Natural killer cell treated with Interleukin-12 subunit alpha and Interleukin-12 subunit beta and Interleukin-15 and Interleukin-18, amount 100 ng/mL, for 72 hours (primary cell): Measurements from ENCODE around the gene YARS1. TPM values are rescaled to one million over a fixed set of nuclear protein-coding genes. Genes with fewer than 3 reads are reported as not detected.

Source experiments
- ATAC-seq, 2 donors: fragments of 150-1000 bp; cut with Tn5 transposase in 1 of 2; sonication (Bioruptor Pico), chemical (Tn5 transposase) in 1 of 2; 2 replicates each; pipeline ENCODE4 v1.10.0; 2021
- DNase-seq: peaks from one replicate; pipeline ENCODE4 v3.0.0; 2022; ENCODE audit warnings: low spot score
- H3K27ac Mint-ChIP-seq, 2 donors: 1 replicate in 1 of 2; 2 replicates in 1 of 2; pipeline ENCODE4 v1.8.0; 2022; ENCODE audit warnings: mixed read lengths in 2 of 2, mild to moderate bottlenecking in 1 of 2, moderate library complexity in 1 of 2
- H3K27me3 Mint-ChIP-seq, 2 donors: 1 replicate in 1 of 2; 2 replicates in 1 of 2; pipeline ENCODE4 v1.8.0; 2022; ENCODE audit warnings: mixed read lengths in 2 of 2
- H3K36me3 Mint-ChIP-seq: one replicate; pipeline ENCODE4 v1.8.0; 2022; ENCODE audit warnings: mixed read lengths
- H3K4me1 Mint-ChIP-seq, 2 donors: 1 replicate in 1 of 2; 2 replicates in 1 of 2; pipeline ENCODE4 v1.8.0; 2022; ENCODE audit warnings: low read depth in 2 of 2, mixed read lengths in 2 of 2, mild to moderate bottlenecking in 1 of 2
- H3K4me3 Mint-ChIP-seq: one replicate; pipeline ENCODE4 v1.8.0; 2022; ENCODE audit warnings: mixed read lengths
- H3K9me3 Mint-ChIP-seq: 2 replicates; pipeline ENCODE4 v1.8.0; 2022; ENCODE audit warnings: mixed read lengths
- total RNA-seq, 2 donors: library from RNA; stranded (reverse); gene quantifications; one replicate each; pipeline ENCODE4 v1.2.3, GENCODE V29; 2022

Gene YARS1
- total RNA-seq: 100 to 1,000 TPM; 228 to 274 TPM

GRCh38 chr1:32817159-32817814 lies at the start of gene YARS1, which contains the start of gene S100PBP:
Gene YARS1, minus strand, starts transcription at chr1:32817358. Its CDS starts 114 bp downstream, at chr1:32817244.
Gene S100PBP, plus strand, starts transcription at chr1:32817653. Its CDS starts 8,447 bp downstream, at chr1:32826100.
- peaks cover 24% of the 10 kb centered on the region for H3K36me3 Mint-ChIP-seq
- no peaks in the 10 kb centered on the region for H3K27me3 Mint-ChIP-seq
- ATAC-seq (peak; percentile 99), DNase-seq (peak; percentile 100)
- H3K4me1 Mint-ChIP-seq: peaks cover 34 to 51% of the 10 kb centered on the region in 2 donors
- peaks cover 7% of the 10 kb centered on the region for H3K9me3 Mint-ChIP-seq
- H3K4me3 Mint-ChIP-seq: peak within 1 kb of the TSS; percentile 82
- peak within 1 kb of the TSS; percentile 74 to 78 for H3K27ac Mint-ChIP-seq

DNA sequence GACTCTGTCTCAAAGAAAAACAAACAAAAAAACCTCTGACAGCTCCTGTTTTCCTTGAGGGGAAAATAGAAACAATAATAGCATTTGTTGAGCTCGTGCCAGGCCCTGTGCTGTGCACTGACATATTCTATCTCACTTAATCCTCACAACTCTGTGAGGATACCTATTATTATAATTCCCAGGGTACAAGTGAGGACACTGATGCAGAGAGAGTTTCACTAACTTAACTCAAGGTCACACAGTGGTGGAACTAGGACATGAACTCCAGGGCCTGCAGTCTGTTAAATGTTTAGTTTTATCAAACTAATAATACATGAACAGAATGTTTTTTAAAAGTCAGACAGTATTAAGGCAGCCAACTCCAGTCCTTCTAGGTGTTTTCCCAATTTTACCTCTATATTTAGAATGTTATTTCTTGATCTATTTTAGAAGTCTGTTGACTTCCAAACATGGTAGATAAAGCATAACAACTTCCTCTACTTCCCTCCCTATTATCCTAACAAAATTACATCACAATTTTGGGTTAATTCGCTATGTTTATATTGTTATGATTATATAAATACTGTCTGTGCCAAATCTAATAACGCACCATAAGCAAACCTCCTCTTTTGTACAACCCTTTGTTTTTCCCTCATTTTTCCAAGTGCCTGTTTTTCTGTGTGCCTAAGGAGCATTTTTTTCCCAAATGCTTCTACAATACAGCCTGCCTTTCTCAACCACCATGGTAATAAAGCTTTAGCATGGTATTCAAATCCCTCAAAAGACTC lies 48.7 kb upstream of the YARS1 start:
- no peak for ATAC-seq
- H3K4me1 Mint-ChIP-seq: peaks cover 11 to 12% of the 10 kb centered on the region in 2 donors
- H3K27me3 Mint-ChIP-seq: peaks cover 11 to 15% of the 10 kb centered on the region in 2 donors
- H3K27ac Mint-ChIP-seq: no peak overlapping the region
- H3K9me3 Mint-ChIP-seq: no peaks in the 10 kb centered on the region
- H3K4me3 Mint-ChIP-seq: no peak overlapping the region
- no peak for DNase-seq
- H3K36me3 Mint-ChIP-seq: no peaks in the 10 kb centered on the region

- Mint-ChIP-seq H3K4me1 (peaks cover 3 to 8% of the 10 kb centered on the region in 2 donors), H3K27me3 (peaks cover 4 to 7% of the 10 kb centered on the region in 2 donors), H3K36me3 (no peaks in the 10 kb centered on the region), H3K9me3 (no peaks in the 10 kb centered on the region), H3K27ac (peak overlapping the region in 1 of 2 donors; percentile 72), H3K4me3 (no peak overlapping the region)
- no peak for DNase-seq
- ATAC-seq: no peak
Observed at GRCh38 chr1:32864375-32865019, 47.3 kb upstream of the YARS1 start.

- peaks cover 0 to under 1% of the 10 kb centered on the region in 2 donors for H3K27me3 Mint-ChIP-seq
- H3K4me3 Mint-ChIP-seq: no peak overlapping the region
- no peaks in the 10 kb centered on the region for H3K9me3 Mint-ChIP-seq
- no peaks in the 10 kb centered on the region for H3K36me3 Mint-ChIP-seq
- no peak for ATAC-seq
- peaks cover 0 to 4% of the 10 kb centered on the region in 2 donors for H3K4me1 Mint-ChIP-seq
- no peak overlapping the region for H3K27ac Mint-ChIP-seq
- DNase-seq: no peak
Observed at GRCh38 chr1:32863881-32864245, 46.7 kb upstream of the YARS1 start.

DNA sequence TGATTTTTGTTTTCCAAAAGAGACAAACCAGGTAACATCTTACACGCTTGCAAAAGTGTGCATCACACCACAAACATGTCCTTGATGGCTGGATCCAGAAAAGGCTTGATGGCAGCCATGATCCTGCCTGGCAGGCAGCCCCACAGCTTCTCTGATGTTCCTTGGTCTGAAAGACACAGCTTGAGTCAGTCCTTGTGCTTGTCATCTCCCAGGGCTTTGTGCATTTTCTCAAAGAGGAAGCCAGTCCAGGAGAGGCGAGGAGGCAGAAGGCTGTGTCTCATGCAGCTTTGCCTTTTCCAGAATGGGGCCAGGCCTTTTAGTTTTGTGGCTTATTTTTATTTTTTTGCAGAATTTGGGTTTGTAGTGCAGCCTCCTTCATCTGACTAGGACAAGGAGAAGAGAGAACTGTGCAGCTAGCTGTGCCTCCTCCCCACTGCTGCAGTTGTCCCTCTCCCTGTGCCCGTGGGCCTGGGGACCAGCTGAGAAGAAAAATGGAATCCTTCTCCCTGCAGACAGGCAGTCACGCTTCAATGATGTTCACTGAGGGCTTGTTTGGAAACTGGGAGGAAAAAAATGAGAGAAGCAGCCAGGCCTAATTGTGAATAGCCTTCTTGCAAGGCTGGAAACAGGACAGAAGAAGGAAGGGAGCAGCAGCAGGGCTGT lies 46.2 kb upstream of the YARS1 start:
- ATAC-seq (no peak), DNase-seq (no peak)
- no peaks in the 10 kb centered on the region for H3K9me3 Mint-ChIP-seq
- H3K4me1 Mint-ChIP-seq: peaks cover 0 to 4% of the 10 kb centered on the region in 2 donors
- H3K27me3 Mint-ChIP-seq: no peaks in the 10 kb centered on the region
- H3K36me3 Mint-ChIP-seq: no peaks in the 10 kb centered on the region
- no peak overlapping the region for H3K27ac Mint-ChIP-seq
- no peak overlapping the region for H3K4me3 Mint-ChIP-seq

DNA sequence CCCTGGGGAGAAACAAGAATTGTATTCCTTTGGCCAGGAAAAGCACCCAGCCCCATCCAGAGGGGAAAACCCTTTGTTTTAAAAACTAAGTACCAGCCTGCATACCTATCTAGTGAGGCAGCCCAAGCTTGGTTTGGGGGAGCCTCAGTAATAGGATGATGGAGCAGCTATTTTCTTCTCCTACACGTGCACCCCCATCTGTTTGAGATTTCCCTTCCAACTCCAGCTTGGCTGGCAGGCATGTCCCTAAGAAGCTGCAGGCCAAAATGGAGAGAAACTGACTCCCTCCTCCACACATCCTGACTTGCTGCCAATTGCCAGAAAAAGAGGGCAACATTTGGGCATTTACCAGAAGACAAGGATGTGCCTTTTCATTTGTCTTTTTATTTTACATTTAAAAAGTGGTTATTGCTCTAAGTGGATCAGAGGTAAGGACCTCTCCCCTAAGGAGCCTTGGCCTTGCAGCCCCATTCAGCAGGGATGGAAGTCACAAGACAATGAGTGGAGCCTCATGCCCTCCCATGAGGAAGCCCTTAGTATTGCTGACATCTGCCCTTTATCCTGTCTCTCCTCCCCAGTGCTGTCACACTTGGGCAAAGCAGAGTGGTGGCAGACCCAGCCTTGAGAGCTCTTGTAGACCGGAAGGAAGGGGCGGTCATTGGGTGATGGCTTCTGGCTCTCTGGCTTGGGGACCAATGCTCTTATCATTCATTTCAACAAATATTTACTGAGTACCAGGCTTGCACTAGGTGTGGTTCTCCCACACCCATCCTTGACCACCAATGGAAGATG lies 44.9 kb upstream of the YARS1 start:
- Mint-ChIP-seq H3K4me3 (no peak overlapping the region), H3K4me1 (peaks cover 0 to 4% of the 10 kb centered on the region in 2 donors), H3K9me3 (no peaks in the 10 kb centered on the region), H3K27ac (no peak overlapping the region), H3K36me3 (no peaks in the 10 kb centered on the region), H3K27me3 (no peaks in the 10 kb centered on the region)
- ATAC-seq (no peak), DNase-seq (no peak)

- Mint-ChIP-seq H3K4me1 (peaks cover 0 to 4% of the 10 kb centered on the region in 2 donors), H3K27ac (no peak overlapping the region)
Observed at GRCh38 chr1:32860566-32860965, 43.4 kb upstream of the YARS1 start.

GRCh38 chr1:32859915-32860314 lies 42.8 kb upstream of the YARS1 start:
- H3K36me3 Mint-ChIP-seq: no peaks in the 10 kb centered on the region
- H3K27ac Mint-ChIP-seq: no peak overlapping the region
- H3K4me3 Mint-ChIP-seq: no peak overlapping the region
- DNase-seq (no peak), ATAC-seq (no peak)
- no peaks in the 10 kb centered on the region for H3K9me3 Mint-ChIP-seq
- no peaks in the 10 kb centered on the region for H3K27me3 Mint-ChIP-seq
- H3K4me1 Mint-ChIP-seq: peaks cover 0 to 4% of the 10 kb centered on the region in 2 donors

More at GRCh38 chr1:32860566-32860965, 43.4 kb upstream of the YARS1 start:
- Mint-ChIP-seq H3K36me3 (no peaks in the 10 kb centered on the region), H3K4me3 (no peak overlapping the region), H3K27me3 (no peaks in the 10 kb centered on the region), H3K9me3 (no peaks in the 10 kb centered on the region)
- no peak for DNase-seq
- ATAC-seq: no peak

GRCh38 chr1:32858791-32859190 lies 41.6 kb upstream of the YARS1 start:
- H3K4me1 Mint-ChIP-seq: peaks cover 0 to 4% of the 10 kb centered on the region in 2 donors
- no peaks in the 10 kb centered on the region for H3K27me3 Mint-ChIP-seq

GRCh38 chr1:32858136-32858535 lies 41.0 kb upstream of the YARS1 start:
- H3K27ac Mint-ChIP-seq: no peak overlapping the region
- H3K36me3 Mint-ChIP-seq: peaks cover 11% of the 10 kb centered on the region

More at GRCh38 chr1:32858791-32859190, 41.6 kb upstream of the YARS1 start:
- DNase-seq (no peak), ATAC-seq (no peak)
- Mint-ChIP-seq H3K36me3 (peaks cover 11% of the 10 kb centered on the region), H3K4me3 (no peak overlapping the region), H3K27ac (no peak overlapping the region), H3K9me3 (no peaks in the 10 kb centered on the region)

DNA sequence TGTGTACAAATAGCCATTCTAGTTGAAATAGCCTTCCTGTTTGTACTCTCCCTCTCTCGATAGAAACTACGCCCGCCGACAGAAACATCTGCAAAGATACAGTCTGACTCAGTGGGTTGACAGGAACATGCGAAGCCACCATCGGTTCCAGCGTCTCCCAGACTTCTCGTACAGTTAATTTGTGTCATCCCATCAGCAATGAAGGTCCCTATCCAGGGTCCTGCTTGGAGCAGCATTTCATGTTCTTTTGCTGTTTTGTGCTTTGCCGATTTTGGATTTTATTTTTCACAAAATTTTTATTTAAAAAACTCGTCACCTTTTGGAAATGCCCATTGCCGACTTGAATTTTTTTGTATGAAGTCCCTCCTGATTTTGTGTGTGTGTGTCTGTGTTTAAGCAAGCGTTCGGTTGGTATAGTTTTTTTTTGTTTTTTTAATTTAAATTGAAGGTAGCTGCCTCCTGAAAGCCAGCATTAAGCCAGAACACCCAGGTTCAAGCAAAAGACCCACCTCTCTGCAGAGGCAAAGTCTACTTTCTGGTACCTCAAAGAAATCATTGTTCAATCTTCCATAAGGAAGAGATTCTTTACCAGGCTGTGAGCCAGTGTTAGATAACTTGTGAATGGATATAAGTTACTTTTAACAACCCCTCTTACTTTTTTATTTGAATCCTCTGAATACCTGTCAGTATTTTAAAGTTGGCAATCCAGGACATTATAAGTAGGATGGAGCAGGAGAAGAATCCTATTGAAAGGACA lies 38.9 kb upstream of the YARS1 start:
- H3K27me3 Mint-ChIP-seq: no peaks in the 10 kb centered on the region
- H3K36me3 Mint-ChIP-seq: peaks cover 11% of the 10 kb centered on the region
- no peaks in the 10 kb centered on the region for H3K4me1 Mint-ChIP-seq
- ATAC-seq (no peak), DNase-seq (no peak)
- H3K4me3 Mint-ChIP-seq: no peak overlapping the region
- H3K27ac Mint-ChIP-seq: no peak overlapping the region
- no peaks in the 10 kb centered on the region for H3K9me3 Mint-ChIP-seq

More at GRCh38 chr1:32858136-32858535, 41.0 kb upstream of the YARS1 start:
- peaks cover 0 to 2% of the 10 kb centered on the region in 2 donors for H3K4me1 Mint-ChIP-seq
- no peaks in the 10 kb centered on the region for H3K27me3 Mint-ChIP-seq
- no peaks in the 10 kb centered on the region for H3K9me3 Mint-ChIP-seq
- H3K4me3 Mint-ChIP-seq: no peak overlapping the region
- no peak for DNase-seq
- ATAC-seq: no peak

GRCh38 chr1:32848354-32849063 lies 31.4 kb upstream of the YARS1 start:
- DNase-seq: no peak
- peaks cover 0 to 3% of the 10 kb centered on the region in 2 donors for H3K4me1 Mint-ChIP-seq
- no peaks in the 10 kb centered on the region for H3K9me3 Mint-ChIP-seq
- no peak for ATAC-seq
- H3K36me3 Mint-ChIP-seq: peaks cover 15% of the 10 kb centered on the region
- H3K27me3 Mint-ChIP-seq: no peaks in the 10 kb centered on the region
- peak overlapping the region in 1 of 2 donors; percentile 39 for H3K27ac Mint-ChIP-seq
- H3K4me3 Mint-ChIP-seq: no peak overlapping the region
